ENCODE results near the gene PXDC1.

DNA sequence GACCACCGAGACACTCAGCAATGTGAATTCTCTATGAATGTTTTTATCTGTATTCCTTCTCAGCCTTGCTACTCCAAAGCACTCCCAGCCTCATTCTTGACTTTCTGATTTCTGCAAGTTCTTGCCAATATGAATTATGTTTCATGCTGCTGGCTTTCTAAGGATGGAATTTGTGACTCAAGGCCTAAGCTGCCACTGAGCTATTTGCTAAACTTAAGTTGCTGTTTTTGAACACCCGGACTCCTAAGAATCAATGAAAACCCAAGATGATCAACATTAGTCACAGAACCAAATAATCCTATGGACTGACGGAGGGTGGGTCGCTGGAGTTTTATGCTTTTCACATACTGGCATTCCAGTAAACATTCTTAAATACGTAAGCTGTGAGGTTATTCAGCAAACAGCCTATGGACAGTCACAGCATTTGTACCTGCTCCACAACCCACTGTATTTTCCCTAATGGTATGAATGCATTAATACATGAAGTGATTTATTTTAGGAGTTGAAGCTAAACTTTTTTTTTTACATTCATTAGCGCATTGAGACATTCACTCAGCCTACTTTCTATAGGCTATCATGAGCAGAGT, 8.2 kb upstream of the PXDC1 start:
- no peak for TF ChIP-seq GABPA (IDR thresholded peaks at IDR 0.05 in 1 of 2, conservative IDR thresholded peaks at IDR 0.05 in 1 of 2)
- no peak for TF ChIP-seq CTCF (IDR thresholded peaks at IDR 0.05; ENCODE audit: low read depth, low read length, missing input control)
- no peak for TF ChIP-seq MAX (IDR thresholded peaks at IDR 0.05)

Measured in liver (tissue), 3 donors.